GM10248 (cell line): ENCODE data around the gene UGT1A6.

Experiments
- CTCF ChIA-PET: fragments of 300-600 bp; sonication (Branson Sonifier 250); formaldehyde crosslinking; extraction: SDS; loops from one replicate; lab custom pipeline; 2021; ENCODE audit warnings: antibody characterized with exemption; lab: Yijun Ruan, JAX
- POLR2A ChIA-PET: fragments of 350-650 bp; sonication (Branson Sonifier 250); formaldehyde crosslinking; extraction: SDS; loops from one replicate; lab custom pipeline; 2020; ENCODE audit warnings: antibody characterized with exemption; lab: Yijun Ruan, JAX
- DNase-seq: peaks from one replicate; pipeline ENCODE4 v3.0.0; 2012; ENCODE audit errors: extremely low spot score
- CTCF ChIP-seq: IDR thresholded peaks from 2 replicates; pipeline ENCODE4 v1.5.1; 2012; ENCODE audit warnings: mild to moderate bottlenecking, low read depth; ENCODE audit errors: extremely low read depth, missing control alignments, control extremely low read depth

The UGT1A6 gene

GRCh38 chr2:233656443-233656842 lies 36.2 kb upstream of the UGT1A6 start:
- POLR2A ChIA-PET = no interaction called here
- no peak for DNase-seq
- CTCF ChIA-PET = no interaction called here
- TF ChIP-seq CTCF = no peak

GRCh38 chr2:233658610-233659009 lies 34.1 kb upstream of the UGT1A6 start:
- TF ChIP-seq CTCF = no peak
- ChIA-PET CTCF (no interaction called here), POLR2A (no interaction called here)
- DNase-seq = no peak

GRCh38 chr2:233663911-233664310 lies 28.8 kb upstream of the UGT1A6 start:
- no peak for DNase-seq
- TF ChIP-seq CTCF = no peak
- ChIA-PET CTCF (no interaction called here), POLR2A (no interaction called here)

- no peak for TF ChIP-seq CTCF
- no peak for DNase-seq
- ChIA-PET POLR2A (no interaction called here), CTCF (no interaction called here)
Measured at GRCh38 chr2:233668605-233669260, 24.0 kb upstream of the UGT1A6 start.

- no peak for TF ChIP-seq CTCF
- DNase-seq = no peak
- POLR2A ChIA-PET = no interaction called here
- CTCF ChIA-PET = interaction anchor here (1.1 kb wide), 1 partner anchor 8 kb away, joined by 4 read pairs; no protein-coding TSS in a partner anchor
Measured at GRCh38 chr2:233671290-233672161, 21.2 kb upstream of the UGT1A6 start, which contains the start of gene UGT1A9. Gene UGT1A9 (plus strand): TSS chr2:233671898. CDS start chr2:233671935, 37 bp downstream.

- TF ChIP-seq CTCF = no peak
- CTCF ChIA-PET = no interaction called here
- POLR2A ChIA-PET = no interaction called here
- no peak for DNase-seq
Measured at GRCh38 chr2:233672886-233673285, 19.8 kb upstream of the UGT1A6 start.
